Tongue (tissue), 2 donors: ENCODE results near the gene SLC7A8. TPM values are rescaled to one million over a fixed set of nuclear protein-coding genes. Genes with fewer than 3 reads are reported as not detected.

Source experiments
- DNase-seq: peaks from one replicate; pipeline ENCODE4 v3.0.0-alpha.2; 2015
- total RNA-seq: library from RNA; depleted of rRNA; stranded (reverse); fragments of >200 nt; gene quantifications from one replicate; pipeline ENCODE4 v1.2.3, GENCODE V29; 2014

The SLC7A8 gene
- total RNA-seq, 1 donor from 2014 or later: 5.6 TPM

GRCh38 chr14:23158779-23159178, 24.7 kb downstream of the SLC7A8 start:
- DNase-seq: no peak

GRCh38 chr14:23154964-23155587, 28.4 kb downstream of the SLC7A8 start:
- DNase-seq: peak; percentile 86

GRCh38 chr14:23153851-23154796, 29.3 kb downstream of the SLC7A8 start:
- peak; percentile 82 for DNase-seq

GRCh38 chr14:23151342-23151741, 32.1 kb downstream of the SLC7A8 start:
- DNase-seq: no peak

GRCh38 chr14:23149745-23150144, 33.7 kb downstream of the SLC7A8 start:
- no peak for DNase-seq

- DNase-seq: no peak
Observed at GRCh38 chr14:23148591-23149249, 34.7 kb downstream of the SLC7A8 start.

- peak; percentile 45 for DNase-seq
Observed at GRCh38 chr14:23147676-23148075, 35.8 kb downstream of the SLC7A8 start.

GRCh38 chr14:23146980-23147379, 36.5 kb downstream of the SLC7A8 start:
- DNase-seq: no peak

GRCh38 chr14:23146351-23146910, 37.0 kb downstream of the SLC7A8 start:
- no peak for DNase-seq

- no peak for DNase-seq
Observed at GRCh38 chr14:23145794-23146350, 37.6 kb downstream of the SLC7A8 start.

GRCh38 chr14:23143911-23144310, 39.5 kb downstream of the SLC7A8 start:
- DNase-seq: no peak

GRCh38 chr14:23142826-23143225, 40.6 kb downstream of the SLC7A8 start:
- DNase-seq: no peak

GRCh38 chr14:23141706-23142444, 41.6 kb downstream of the SLC7A8 start:
- peak; percentile 61 for DNase-seq

- no peak for DNase-seq
Observed at GRCh38 chr14:23140371-23140770, 43.1 kb downstream of the SLC7A8 start.

GRCh38 chr14:23139874-23140273, 43.6 kb downstream of the SLC7A8 start:
- DNase-seq: no peak

GRCh38 chr14:23137813-23138535, 45.5 kb downstream of the SLC7A8 start:
- DNase-seq: no peak

GRCh38 chr14:23137192-23137812, 46.2 kb downstream of the SLC7A8 start:
- no peak for DNase-seq

GRCh38 chr14:23136566-23137133, 46.8 kb downstream of the SLC7A8 start:
- DNase-seq: no peak

GRCh38 chr14:23132970-23133369, 50.5 kb downstream of the SLC7A8 start:
- no peak for DNase-seq

GRCh38 chr14:23131482-23131881, 52.0 kb downstream of the SLC7A8 start:
- DNase-seq: no peak
